ENCODE data around the gene PAPLN.

Gene PAPLN

DNA sequence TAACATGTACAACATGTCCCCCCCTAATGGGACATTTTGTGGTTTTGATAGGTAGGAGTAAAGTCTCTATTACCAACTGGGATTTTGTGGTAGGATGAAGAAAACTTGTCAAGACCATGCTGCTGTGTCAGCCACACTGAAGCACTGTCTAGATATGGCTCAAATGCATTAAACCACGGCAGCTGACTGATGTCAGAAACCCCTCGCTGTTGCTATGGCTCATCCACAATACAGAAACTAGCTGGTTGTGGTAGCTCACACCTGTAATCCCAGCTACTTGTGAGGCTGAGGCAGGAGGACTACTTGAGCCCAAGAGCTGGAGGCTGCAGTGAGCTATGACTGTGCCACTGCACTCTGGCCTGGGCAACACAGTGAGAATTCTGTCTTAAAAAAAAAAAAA is 40.1 kb downstream of the PAPLN start:
- Histone ChIP-seq H3K36me3 (ENCODE audit: insufficient read depth, low read length) (peaks cover 12% of the 10 kb centered on the region; the same call in 1 of the 2 replicates), H4K20me1 (ENCODE audit: insufficient read depth, low read length) (no peaks in the 10 kb centered on the region), H3K79me2 (ENCODE audit: insufficient read depth, low read length) (no peaks in the 10 kb centered on the region), H3K9me2 (ENCODE audit: low read depth, low read length) (no peaks in the 10 kb centered on the region), H3K4me2 (ENCODE audit: low read length) (no peak overlapping the region), H3K9me3 (ENCODE audit: low read length) (no peaks in the 10 kb centered on the region), H3K9ac (ENCODE audit: low read length) (no peak overlapping the region), H3K4me1 (ENCODE audit: insufficient read depth, low read length, severe bottlenecking) (peaks cover 31% of the 10 kb centered on the region), H3K27ac (ENCODE audit: low read depth, low read length, poor library complexity, severe bottlenecking) (no peak overlapping the region), H2AFZ (ENCODE audit: low read length) (no peak overlapping the region), H3K4me3 (ENCODE audit: low read depth, low read length, poor library complexity, severe bottlenecking) (no peak overlapping the region), H3K27me3 (ENCODE audit: insufficient read depth, low read length) (no peaks in the 10 kb centered on the region), H3F3A (ENCODE audit: insufficient read depth, low read length) (no peaks in the 10 kb centered on the region)
- no peak for TF ChIP-seq EZH2 (IDR thresholded peaks at IDR 0.05; ENCODE audit: borderline replicate concordance, low read length)
- no peak for TF ChIP-seq CTCF (IDR thresholded peaks at IDR 0.05; ENCODE audit: low read length)

DNA sequence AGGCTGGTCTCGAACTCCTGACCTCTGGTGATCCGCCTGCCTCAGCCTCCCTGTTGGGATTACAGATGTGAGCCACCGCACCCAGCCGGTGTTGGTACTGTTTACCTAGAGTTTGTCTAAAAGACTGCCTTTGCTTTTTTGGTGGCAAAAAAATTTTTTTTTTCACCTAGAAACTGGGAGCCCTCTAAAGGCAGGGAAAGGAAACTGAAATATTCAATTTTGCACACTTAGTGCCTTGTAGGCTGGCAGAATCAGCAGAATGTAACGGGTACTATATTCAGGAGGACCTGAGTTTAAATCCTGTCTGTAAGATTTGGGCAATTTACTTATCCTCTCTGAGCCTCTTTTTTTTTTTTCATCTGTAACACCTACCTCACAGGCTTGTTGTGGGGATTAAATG is 43.6 kb downstream of the PAPLN start:
- Histone ChIP-seq H3K9me3 (ENCODE audit: low read length) (no peaks in the 10 kb centered on the region), H3K4me3 (ENCODE audit: low read depth, low read length, poor library complexity, severe bottlenecking) (no peak overlapping the region), H3K36me3 (ENCODE audit: insufficient read depth, low read length) (peaks cover 18% of the 10 kb centered on the region; the same call in 1 of the 2 replicates), H3K27ac (ENCODE audit: low read depth, low read length, poor library complexity, severe bottlenecking) (no peak overlapping the region), H2AFZ (ENCODE audit: low read length) (no peak overlapping the region), H3K4me1 (ENCODE audit: insufficient read depth, low read length, severe bottlenecking) (peaks cover 3% of the 10 kb centered on the region), H3K27me3 (ENCODE audit: insufficient read depth, low read length) (no peaks in the 10 kb centered on the region), H3K4me2 (ENCODE audit: low read length) (no peak overlapping the region), H3K9me2 (ENCODE audit: low read depth, low read length) (no peaks in the 10 kb centered on the region), H3K79me2 (ENCODE audit: insufficient read depth, low read length) (no peaks in the 10 kb centered on the region), H3K9ac (ENCODE audit: low read length) (no peak overlapping the region), H3F3A (ENCODE audit: insufficient read depth, low read length) (no peaks in the 10 kb centered on the region), H4K20me1 (ENCODE audit: insufficient read depth, low read length) (no peaks in the 10 kb centered on the region)
- no peak for TF ChIP-seq EZH2 (IDR thresholded peaks at IDR 0.05; ENCODE audit: borderline replicate concordance, low read length)
- TF ChIP-seq CTCF (IDR thresholded peaks at IDR 0.05; ENCODE audit: low read length) = peak; percentile 15; the same call in 1 of the 2 replicates

GRCh38 chr14:73283608-73284379 is 46.5 kb downstream of the PAPLN start:
- Histone ChIP-seq H2AFZ (ENCODE audit: low read length) (no peak overlapping the region), H3K36me3 (ENCODE audit: insufficient read depth, low read length) (peaks cover 18% of the 10 kb centered on the region; the same call in 1 of the 2 replicates), H3K9ac (ENCODE audit: low read length) (no peak overlapping the region), H3K9me3 (ENCODE audit: low read length) (no peaks in the 10 kb centered on the region), H3K27me3 (ENCODE audit: insufficient read depth, low read length) (no peaks in the 10 kb centered on the region), H3K4me3 (ENCODE audit: low read depth, low read length, poor library complexity, severe bottlenecking) (no peak overlapping the region), H3K4me2 (ENCODE audit: low read length) (no peak overlapping the region), H3K79me2 (ENCODE audit: insufficient read depth, low read length) (no peaks in the 10 kb centered on the region), H3F3A (ENCODE audit: insufficient read depth, low read length) (no peaks in the 10 kb centered on the region), H3K4me1 (ENCODE audit: insufficient read depth, low read length, severe bottlenecking) (no peaks in the 10 kb centered on the region), H3K9me2 (ENCODE audit: low read depth, low read length) (no peaks in the 10 kb centered on the region), H3K27ac (ENCODE audit: low read depth, low read length, poor library complexity, severe bottlenecking) (no peak overlapping the region), H4K20me1 (ENCODE audit: insufficient read depth, low read length) (no peaks in the 10 kb centered on the region)
- TF ChIP-seq EZH2 (IDR thresholded peaks at IDR 0.05; ENCODE audit: borderline replicate concordance, low read length) (no peak), CTCF (IDR thresholded peaks at IDR 0.05; ENCODE audit: low read length) (peak; percentile 15; the same call in 1 of the 2 replicates)
